NB4 (cell line): ENCODE measurements around the gene ZNF91.

Experiments
- DNase-seq: peaks from one replicate; pipeline ENCODE4 v3.0.0; 2010; ENCODE audit warnings: low read depth
- H3K4me3 ChIP-seq: one replicate; pipeline ENCODE4 v1.5.1; 2011; ENCODE audit warnings: mild to moderate bottlenecking, low read depth, low read length, moderate library complexity
- CTCF ChIP-seq: IDR thresholded peaks from one replicate; pipeline ENCODE4 v1.5.1; 2012; ENCODE audit warnings: low read depth, low read length
- MAX ChIP-seq: IDR thresholded peaks from 2 replicates; pipeline ENCODE4 v1.6.1; 2011; ENCODE audit warnings: low read depth, low read length
- MYC ChIP-seq: IDR thresholded peaks from 2 replicates; pipeline ENCODE4 v1.6.1; 2011; ENCODE audit warnings: low read depth, low read length
- POLR2A ChIP-seq: IDR thresholded peaks from 2 replicates; pipeline ENCODE4 v1.6.1; 2011; ENCODE audit warnings: mild to moderate bottlenecking; ENCODE audit not compliant: insufficient read length; ENCODE audit errors: extremely low read depth

ZNF91 gene

DNA sequence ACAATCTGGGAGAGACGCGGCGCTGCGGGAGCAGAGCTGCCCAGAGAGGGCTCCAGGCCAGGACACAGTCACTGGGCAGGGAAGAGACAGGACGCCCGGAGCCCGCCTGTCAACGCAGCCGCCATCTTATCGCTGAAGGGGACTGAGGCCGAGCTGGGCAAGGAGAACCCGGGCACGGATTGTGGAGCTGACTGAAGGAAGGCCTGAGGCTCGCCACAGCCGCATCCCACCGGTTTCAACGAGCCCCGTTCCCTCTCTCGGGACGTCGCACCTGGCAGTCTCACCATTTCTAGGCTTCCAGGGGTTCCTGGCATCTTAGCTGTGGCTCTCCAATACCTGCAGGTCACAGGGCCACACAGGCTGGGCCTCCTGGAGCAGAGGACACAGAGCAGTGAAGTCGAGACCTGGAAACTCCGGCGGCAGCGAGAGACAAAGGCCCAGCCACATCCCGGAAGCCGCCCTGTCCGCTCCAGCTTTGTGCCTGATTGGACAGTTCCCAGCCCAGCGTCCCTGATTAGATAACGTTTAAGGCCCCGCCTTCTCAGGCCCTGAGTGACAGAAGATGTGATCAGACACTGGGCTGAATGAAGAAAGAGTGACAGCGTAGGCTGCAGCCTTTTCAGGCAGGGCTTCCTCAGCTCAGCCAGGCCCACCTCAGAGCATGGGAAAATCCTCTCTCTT is at the start of gene ZNF91:
Gene ZNF91, minus strand, starts transcription at position 431 of the 681 bp plus-strand sequence. Its CDS starts 117 bp downstream, at position 314.
- no peak for TF ChIP-seq MAX
- peak; percentile 93 for TF ChIP-seq POLR2A
- DNase-seq: peak; percentile 98
- peak within 1 kb of the TSS; percentile 98 for H3K4me3 ChIP-seq

DNA sequence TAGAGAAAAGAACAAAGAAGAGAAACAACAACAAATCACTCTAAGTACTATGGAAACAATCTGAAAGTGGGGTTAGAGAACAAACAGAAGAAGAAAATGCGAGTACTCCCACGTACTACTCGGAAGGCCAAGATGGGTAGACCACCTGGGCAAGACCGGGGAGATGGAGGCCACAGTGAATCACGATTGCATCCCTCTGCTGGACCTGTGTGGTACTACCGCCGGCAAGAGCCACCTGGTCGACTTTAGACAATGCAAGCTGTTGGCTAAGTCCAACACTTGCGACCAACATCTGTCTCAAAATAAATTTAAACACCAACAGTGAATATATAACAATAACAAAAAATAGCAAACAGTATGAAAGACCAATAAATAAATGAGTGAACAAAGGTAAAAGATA is 45.5 kb upstream of the ZNF91 start:
- TF ChIP-seq MYC: no peak
- peak; percentile 58 for TF ChIP-seq CTCF
- H3K4me3 ChIP-seq: no peak overlapping the region
- peak; percentile 40 for DNase-seq

- H3K4me3 ChIP-seq: no peak overlapping the region
- TF ChIP-seq MAX (no peak), CTCF (peak; percentile 56)
- DNase-seq: peak; percentile 31
These were observed 44.9 kb upstream of the ZNF91 start for GRCh38 chr19:23440207-23440606.

- H3K4me3 ChIP-seq: no peak overlapping the region
- TF ChIP-seq CTCF (peak; percentile 14), MAX (no peak)
- peak; percentile 32 for DNase-seq
These were observed 44.4 kb upstream of the ZNF91 start for GRCh38 chr19:23439623-23440022.

GRCh38 chr19:23437901-23438300 is 42.6 kb upstream of the ZNF91 start:
- TF ChIP-seq POLR2A: no peak
- no peak for TF ChIP-seq MAX
- TF ChIP-seq CTCF: no peak
- TF ChIP-seq MYC: no peak
- H3K4me3 ChIP-seq: no peak overlapping the region
- DNase-seq: no peak

DNA sequence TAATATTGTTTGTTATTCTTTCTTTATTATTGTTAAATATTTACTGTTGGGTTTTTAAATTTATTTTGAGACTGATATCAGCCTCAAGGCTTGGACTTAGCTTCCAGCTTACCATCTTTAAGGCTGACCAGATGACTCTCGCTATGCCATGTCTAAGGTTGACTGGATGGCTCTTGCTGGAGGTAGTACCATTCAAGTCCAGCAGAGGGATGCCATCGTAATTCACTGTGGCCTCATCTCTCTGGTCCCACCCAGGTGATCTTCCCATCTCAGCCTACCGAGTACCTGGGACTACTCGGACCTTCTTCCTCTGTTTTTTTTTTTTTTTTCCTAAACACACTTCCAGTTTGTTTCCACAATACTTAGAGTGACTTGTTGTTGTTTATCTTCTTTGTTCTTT is 41.7 kb upstream of the ZNF91 start:
- DNase-seq: peak; percentile 29
- peak; percentile 33 for TF ChIP-seq CTCF
- no peak for TF ChIP-seq MAX
- no peak overlapping the region for H3K4me3 ChIP-seq
